GM21529 (cell line): Measurements from ENCODE around the gene RAB9A.
"Not testable (repeated sequence)": the region's sequence is repeated elsewhere in the genome, so short reads cannot be mapped to it uniquely, and the experiment has no call there.

Experiments
- ATAC-seq: cut with Tn5 transposase; IDR thresholded peaks from one replicate; pipeline ENCODE4 v1.9.1; 2021; ENCODE audit not compliant: unreplicated experiment

The RAB9A gene

DNA sequence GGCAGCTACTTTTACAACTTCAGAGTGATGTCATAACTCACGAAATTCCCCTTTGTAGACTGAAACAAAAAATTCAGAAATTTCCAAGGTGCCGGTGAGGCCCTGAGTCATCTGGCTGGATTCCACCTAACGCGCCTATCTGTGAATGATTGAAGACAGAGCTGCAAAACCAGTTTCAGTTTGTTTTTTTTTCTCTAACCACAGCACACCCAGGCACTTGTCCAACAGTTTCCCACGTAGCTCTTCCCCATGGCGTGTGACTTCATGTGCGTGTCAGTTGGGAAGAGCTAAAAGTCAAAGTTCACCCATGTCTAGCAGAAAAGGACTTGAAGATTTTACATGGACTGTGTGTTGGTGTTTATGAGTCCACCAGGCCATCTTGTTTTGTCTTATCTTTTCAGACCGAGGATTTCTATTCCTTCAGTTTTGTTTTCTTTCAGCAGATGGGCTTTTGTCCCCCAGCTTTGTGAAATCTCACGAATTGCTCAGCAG, 19.6 kb upstream of the RAB9A start:
- ATAC-seq = peak; percentile 86

DNA sequence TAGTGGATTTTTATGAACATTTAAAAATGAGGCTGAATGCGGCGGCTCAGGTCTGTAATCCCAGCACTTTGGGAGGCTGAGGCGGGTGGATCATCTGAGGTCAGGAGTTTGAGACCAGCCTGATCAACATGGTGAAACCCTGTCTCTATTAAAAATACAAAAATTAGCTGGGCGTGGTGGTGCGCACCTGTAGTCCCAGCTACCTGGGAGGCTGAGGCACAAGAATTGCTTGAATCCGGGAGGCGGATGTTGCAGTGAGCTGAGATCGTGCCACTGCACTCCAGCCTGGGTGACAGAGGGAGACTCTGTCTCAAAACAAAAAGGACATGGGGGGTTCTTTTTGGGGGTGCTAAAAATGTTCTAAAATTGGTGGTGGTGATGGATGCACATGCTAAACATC, 19.2 kb upstream of the RAB9A start:
- not testable (repeated sequence) for ATAC-seq

DNA sequence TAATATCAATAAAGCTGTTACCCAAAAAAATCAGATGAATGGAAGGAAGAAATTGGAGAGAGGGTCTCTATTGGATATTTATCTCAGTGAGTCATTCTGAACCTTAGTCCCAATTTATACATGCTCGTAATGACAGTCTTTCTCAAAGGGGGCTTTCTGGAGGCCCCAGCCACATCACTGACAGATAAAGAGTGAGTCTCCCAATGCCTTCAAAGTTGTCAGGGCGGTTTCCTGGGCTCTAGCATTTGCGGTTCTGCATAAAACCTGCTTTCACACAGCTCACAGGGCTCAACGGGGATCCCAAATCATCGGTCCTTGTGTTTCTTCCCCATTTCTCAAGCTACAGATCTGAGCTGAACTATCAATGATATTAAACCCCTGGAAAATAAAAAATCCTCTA, 18.7 kb upstream of the RAB9A start:
- ATAC-seq = no peak

DNA sequence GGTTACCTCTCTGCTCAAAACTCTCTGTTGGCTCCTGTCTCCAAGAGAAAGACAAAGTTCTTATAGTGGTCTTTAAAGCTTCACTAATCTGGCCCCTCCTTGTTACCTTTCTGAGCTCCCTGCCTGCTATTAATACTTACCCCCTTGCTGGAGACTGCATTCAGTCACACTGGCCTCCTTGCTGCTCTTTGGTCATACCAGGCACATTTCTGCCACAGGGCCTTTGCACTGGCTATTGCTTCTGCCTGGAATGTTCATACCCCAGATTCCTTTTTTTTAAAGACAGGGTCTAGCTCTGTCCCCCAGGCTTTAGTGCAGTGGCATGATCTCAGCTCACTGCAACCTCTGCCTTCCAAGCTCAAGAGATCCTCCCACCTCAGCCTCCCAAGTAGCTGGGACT, 15.9 kb upstream of the RAB9A start:
- ATAC-seq = no peak

DNA sequence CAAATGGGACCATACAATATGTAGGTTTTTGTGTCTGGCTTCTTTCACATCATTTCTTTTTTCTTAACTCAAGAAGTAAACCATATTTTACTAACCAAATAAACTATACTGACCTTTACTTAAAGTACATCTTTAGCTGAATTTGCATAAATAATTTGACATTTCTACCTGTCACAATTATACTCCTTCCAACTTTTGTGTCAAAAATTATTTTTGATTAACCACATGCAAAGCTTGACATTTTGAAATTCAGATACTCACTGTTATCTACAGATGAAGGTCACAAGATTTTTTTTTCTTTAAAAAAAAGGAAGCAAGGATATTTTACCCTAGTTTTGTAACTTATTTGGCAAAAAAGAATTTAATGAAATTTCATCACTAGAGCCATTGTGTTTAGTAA, 12.0 kb upstream of the RAB9A start:
- ATAC-seq = no peak

DNA sequence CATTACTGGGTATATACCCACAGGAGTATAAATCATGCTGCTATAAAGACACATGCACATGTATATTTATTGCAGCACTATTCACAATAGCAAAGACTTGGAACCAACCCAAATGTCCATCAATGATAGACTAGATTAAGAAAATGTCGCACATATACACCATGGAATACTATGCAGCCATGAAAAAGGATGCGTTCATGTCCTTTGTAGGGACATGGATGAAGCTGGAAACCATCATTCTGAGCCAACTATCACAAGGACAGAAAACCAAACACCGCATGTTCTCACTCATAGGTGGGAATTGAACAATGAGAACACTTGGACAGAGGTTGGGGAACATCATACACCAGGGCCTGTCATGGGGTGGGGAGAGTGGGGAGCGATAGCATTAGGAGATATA, 9.2 kb upstream of the RAB9A start:
- not testable (repeated sequence) for ATAC-seq

DNA sequence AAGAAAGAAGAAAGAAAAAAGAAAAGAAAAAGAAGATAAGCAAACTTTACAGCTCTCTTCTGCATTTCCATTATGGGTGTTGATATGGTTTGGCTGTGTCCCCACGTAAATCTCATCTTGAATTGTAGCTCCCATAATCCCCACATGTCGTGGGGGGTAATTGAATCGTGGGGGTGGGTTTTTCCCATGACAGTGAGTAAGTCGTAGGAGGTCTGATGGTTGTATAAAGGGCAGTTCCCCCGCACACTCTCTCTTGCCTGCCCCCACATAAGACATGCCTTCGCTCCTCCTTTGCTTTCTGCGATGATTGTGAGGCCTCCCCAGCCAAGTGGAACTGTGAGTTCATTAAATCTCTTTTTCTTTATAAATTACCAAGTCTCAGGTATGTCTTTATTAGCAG, 7.3 kb upstream of the RAB9A start:
- ATAC-seq = no peak

DNA sequence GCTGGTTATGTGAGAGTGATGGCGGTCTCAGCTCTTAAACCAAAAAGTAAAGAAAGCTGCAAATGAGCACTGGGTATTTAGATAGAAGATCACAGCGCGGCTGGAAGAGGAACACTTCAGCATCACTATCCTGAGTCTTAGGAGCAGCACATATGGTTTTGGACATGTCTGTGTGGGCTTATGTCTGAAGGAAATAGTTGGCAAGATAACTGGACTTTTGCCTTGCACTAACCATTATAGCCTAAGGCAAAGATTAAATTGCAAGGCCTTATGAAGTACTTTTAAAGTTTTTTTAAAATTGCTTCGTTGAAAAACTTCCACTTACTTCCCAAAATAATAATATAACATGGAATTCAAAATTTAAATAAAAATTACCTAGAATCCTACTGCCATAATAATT, 4.6 kb upstream of the RAB9A start:
- no peak for ATAC-seq

DNA sequence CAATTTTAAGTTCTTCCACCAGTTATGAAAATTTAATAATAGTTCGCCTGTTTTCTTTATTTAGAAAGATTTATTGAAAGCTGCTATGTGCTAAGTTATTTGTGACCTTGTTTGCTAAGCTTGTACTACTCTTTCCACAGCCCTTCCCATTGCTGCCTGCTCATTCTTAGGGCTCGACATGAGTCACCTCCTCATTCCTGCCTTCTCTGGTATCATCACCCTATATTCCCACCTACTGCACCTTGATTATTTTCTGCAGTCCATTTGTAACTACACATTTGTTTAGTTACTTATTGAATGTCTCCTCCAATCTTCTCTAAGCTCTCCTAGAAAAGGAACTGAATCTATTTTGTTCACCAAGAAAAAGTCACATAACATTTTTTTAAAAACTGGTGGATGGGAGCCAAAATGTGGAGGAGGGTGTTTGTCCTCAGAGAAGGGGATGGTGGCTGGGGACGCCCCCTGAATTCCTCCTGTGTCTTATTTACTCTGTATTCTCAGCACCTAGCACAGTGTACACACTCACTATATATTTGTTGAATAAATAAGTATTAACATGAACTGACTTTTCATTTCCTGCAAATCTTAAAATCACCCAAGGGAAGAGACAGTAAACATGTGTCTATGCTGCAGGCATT, 3.7 kb upstream of the RAB9A start:
- ATAC-seq = peak; percentile 20

DNA sequence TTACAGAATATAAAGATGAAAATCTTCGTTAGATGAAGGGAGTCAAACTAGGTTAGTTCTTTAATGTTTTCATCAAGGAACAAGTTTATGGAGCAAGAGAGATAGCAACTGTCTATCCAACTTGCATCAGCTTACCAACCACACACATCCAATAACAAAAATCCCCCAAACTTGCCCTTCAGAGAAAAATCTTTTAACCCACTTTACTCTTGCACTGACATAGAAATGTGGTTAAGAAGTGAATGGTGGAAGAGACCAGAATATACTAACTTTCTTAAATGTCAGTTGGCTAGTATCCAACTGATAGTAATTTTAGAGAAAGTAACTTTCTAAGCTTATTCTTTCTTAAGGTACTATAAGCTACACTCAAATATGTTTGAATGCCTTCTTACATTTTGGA, 1.7 kb upstream of the RAB9A start:
- no peak for ATAC-seq

DNA sequence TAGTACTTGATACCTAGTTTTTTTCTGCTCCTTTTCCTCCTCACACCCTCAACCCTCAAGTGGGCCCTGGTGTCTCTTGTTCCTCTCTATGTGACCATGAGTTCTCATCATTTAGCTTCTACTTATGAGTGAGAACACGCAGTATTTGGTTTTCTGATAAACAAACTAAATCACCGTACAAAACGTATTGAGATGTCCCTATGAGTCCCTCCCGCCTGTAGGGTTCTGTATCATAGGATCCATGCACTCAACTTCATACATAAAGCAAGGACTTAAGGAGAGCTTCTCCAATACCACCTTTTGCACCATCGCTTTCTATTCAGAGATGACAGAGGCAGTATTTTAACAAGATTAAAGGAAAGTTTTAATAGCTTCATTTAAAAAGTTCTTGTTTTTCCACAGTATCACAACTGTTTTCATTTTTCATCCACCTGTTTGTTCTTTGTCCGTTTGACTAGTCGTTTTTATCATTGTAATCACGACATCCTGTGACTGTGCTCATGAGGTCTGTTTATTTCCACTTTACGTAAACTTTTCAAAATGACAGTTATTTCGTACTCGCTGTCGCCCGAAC, 457 bp upstream of the RAB9A start:
- no peak for ATAC-seq

DNA sequence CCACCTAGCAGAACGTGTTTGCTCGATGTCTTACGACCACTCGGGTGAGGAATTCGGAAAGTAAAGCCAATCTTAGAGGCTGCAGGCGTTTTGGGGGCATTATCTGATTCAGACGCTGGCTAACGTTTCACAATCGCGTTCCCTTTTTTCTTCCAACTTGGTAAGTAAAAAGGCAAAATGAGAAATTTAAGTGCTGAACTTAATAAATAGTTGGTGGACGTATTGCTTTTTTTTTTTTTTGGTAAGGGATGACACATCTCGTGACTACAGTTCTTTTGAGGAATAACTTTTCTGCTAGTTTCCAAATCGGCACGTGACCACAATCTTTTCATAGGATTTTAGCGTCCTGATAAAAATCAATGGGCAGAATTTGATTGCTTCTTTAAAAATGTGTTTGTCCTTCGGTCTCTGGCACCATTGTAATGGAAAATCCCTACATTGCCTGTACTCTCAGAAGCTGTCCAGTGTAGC, 848 bp downstream of the RAB9A start:
- no peak for ATAC-seq

DNA sequence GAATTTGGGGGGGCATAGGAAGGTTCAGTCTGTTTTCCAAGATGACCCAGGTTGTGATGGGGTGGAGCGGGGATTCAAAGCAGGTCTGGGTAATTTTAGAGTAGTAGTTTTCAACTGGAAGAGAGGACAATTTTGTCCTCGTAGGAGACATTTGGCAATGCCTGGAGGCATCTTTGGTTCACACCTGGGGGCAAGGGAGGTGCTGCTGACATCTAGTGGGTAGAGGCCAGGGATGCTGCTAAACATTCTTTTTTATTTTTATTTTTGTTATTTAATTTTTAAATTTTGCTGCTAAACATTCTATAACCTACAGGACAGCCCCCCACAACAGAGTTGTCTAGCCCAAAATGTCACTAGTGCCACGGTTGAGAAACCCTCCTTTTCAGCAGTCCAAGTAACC, 1.9 kb downstream of the RAB9A start:
- ATAC-seq = no peak

DNA sequence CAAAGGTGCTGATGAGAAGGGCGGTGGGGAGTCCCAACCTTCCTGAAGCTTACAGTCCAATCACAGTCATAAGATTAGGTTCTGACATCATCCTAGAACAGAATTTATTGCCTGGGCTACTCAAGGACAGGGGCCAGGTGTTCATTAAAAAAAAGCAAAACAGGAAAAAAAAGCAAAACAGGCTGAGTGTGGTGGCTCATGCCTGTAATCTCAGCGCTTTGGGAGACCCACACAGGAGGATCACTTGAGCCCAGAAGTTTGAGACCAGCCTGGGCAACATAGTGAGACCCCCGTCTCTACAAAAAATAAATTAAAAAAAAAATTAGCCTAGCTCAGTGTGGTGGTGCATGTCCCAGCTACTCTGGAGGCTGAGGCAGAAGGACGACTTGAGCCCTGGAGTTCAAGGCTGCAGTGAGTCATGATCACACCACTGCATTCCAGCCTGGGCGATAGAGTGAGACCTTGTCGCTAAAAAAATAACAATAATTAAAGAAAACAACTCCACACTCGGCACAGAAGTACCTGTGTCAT, 3.0 kb downstream of the RAB9A start:
- ATAC-seq = no peak

DNA sequence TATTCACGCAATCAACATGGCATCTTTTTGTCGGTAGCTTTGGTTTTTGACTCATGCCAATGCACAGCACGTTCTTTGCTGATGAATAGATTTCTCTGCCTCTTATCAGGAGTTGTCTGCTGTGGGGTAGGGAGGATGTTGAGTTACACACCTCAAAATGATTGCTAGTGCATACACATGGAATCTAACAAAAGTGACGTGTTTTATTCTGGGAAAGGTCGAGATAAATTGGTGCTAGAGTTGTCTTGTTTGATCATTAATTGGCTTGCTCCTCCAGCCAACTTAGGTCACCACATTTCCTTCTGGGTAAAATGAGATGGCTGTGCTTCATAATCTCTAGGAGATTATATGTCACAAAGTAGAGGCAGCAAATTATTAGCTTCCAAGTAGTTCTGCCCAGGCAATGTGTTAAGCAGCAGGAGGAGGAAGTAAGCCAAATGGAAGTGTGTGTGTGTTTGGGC, 3.9 kb downstream of the RAB9A start:
- ATAC-seq = no peak

DNA sequence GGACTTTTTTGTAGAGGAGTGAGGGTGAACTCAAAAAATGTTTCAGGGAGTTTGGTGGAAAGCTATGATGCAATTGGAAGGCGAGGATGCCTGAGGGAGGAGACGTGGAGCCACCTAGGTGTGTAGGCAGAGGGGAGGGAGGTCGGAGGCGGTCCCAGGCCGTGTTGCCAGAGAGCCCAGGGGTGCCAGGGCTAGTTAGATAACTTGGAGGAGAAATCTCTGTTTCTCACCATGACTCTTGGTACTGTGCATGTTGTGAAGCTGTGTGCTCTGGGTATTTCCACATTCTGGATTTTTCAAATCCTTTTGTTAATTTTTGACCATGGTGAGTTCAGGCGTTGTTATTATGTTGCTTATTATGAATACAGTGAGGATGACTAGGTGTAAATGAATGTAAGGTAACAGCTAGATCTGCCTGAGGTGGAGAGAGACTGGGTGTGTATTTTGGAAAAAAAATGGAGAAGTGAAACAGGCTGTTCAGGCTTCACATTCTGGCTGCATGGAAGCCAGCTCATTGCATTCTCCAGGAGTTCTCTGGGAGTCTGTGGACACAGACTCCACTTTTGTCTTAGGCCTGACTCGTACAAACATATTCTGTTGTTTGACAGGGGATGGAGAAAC, 4.5 kb downstream of the RAB9A start:
- ATAC-seq = no peak

DNA sequence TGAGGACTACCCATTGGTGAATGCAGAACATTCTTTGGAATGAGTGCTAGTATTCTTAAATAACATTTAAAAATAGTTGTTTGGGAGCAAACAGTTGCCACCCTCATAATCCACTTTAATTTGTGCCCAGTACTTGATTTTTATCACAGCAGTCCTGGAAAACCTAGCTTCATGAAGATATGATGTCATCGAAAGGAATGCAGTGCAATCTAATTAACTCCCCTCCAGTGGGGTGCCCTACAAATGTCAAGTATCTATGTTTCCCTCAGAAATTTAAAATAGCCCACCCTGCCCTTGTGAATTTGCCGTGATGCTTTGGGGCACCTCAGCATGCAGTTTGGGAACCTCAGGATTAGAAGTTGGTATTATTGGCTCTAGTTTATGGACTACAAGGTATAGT, 5.4 kb downstream of the RAB9A start:
- no peak for ATAC-seq

DNA sequence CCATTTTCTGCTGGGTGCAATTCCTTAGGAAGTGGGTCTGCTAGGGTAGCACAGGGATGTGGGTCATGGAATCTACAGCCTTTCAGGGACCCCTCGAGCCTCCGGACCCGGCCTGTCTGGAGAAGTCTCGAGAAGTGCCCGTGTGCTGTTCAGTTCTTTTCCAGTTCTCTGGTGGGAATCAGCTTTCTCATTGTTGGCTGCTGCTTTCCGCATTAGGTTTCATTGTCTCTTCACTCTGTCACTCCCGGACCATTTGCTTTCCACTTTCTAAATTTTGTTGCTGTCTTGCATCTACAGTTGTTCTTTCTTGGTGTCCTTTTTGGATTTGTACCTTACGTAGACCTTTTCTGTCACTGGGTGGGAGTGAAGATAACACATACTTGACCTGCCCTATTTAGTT, 6.1 kb downstream of the RAB9A start:
- ATAC-seq = no peak

DNA sequence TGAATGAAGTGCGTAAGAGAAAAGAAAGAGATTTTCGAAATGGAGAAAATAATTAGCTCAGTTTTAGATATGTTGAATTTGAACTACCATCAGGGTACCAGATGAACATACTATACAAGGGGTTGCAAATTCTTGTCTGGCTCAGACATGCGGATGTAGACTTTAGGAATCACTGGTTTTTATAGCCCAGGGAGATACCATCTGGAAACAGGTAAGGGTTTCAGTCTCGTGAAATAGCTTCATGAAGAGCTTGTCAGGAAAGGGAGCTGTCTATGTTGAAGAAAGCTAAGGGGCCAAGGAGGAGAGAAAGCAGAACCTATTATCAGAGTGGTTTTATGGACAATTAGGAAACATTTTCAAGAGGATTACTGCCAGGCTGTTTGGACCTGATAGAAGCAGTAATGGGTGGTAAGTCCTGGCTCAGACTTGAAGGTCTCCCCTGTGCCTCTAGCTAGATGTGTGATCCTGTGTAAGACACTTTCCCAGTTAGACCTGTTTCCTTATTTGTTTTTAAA, 6.7 kb downstream of the RAB9A start:
- ATAC-seq = no peak

DNA sequence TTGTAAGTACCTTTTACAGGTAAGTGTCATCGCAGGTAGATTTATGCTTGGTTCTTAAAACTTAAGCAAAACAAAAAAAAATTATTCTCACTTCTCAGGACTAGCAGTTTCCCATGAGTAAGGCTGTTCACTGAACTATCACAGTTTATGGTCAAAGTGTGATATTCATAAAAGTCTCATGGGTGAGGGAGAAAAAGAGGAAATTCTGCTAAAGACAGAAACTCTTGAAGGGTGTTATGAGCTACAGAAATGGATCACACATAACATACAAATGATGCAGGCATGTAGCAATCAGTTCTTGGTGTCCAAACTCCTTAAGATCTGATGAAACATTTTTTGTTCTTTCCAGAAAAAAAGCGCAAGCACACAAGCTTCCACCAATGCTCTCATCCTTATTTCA, 8.5 kb downstream of the RAB9A start:
- peak; percentile 46 for ATAC-seq

DNA sequence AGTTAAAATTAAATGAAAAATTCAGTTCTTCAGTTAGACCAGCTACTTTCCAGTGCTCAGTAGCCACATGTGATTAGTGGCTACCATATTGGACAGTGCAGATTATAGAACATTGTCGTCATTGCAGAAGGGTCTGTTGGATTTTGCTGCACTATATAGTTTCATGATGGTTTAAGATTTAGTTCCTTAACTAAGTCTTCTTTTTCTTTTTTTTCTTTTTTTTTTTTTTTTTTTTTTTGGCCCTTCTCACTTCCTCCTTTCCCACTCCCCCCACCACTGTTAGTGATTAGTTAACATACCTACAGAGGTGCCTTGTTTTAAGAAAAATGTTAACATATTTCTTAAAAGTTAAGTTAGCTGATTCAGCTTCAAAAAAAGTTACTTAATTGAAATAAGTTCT, 9.0 kb downstream of the RAB9A start:
- no peak for ATAC-seq

DNA sequence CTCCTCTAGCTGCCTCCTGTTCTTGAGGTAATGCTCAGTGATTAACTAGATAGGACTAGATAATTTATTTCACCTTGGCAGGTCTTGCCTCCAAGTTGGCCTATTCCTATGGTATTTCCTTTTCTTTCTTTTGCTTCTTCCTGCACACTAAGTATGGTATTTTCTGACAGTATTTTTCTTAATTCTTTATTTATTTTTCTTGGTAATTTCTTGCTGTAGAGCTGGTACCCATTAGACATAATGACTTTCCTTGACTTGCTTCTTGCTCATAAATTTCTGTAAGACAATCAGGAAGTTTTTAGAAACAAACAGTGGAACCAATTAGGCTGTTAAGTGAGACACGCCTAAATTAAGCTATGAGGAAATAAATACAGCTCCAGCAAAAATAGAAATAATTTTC, 9.5 kb downstream of the RAB9A start:
- no peak for ATAC-seq
